Dermis lymphatic vessel endothelial cell (primary cell): ENCODE measurements around the gene TRPM4. TPM values are rescaled to one million over a fixed set of nuclear protein-coding genes. Genes with fewer than 3 reads are reported as not detected.

Source experiments
- total RNA-seq: library from RNA; depleted of rRNA; stranded (reverse); fragments of >200 nt; gene quantifications from 2 replicates; pipeline ENCODE4 v1.2.1, GENCODE V29; 2014

The TRPM4 gene
- total RNA-seq = 16.2 and 17.2 TPM in 2 replicates

DNA sequence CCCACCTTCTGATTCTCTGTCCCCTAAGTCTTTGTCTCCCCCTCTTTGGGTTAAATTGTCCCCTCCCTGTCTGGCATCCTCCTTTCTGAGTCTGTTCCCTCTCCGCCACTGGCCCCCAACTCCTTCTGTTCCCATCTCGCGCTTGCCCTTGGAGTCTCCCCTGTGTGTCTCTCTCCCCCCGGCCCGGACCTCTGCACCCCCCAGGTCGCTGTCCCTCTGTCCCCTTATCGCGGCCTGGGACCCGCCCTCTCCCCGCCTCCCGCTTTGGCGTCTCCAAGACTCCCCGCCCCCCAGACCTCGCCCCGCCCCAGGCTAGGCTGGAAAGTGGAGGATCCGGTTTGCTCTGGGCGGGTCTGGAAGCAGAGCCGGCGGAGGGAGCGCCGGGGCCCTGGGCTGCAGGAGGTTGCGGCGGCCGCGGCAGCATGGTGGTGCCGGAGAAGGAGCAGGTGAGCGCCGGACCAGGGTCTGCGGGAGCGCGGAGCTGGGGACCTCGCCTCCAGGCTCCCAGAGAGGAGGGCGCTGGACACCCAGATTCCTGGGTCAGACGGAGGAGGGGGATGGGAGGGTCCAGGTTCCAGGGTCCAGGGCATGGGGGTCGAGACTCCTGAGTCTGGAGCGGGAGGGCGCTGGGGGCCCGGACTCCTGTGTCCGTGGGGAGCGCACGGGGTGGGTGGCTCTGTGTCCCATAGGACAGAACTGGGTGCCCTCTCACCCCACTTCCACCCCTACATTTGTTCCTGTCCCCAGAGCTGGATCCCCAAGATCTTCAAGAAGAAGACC is at the start of gene TRPM4:
TSS of gene TRPM4 (plus strand) at position 348 of the 780 bp plus-strand sequence. CDS start at position 423, 75 bp downstream.

DNA sequence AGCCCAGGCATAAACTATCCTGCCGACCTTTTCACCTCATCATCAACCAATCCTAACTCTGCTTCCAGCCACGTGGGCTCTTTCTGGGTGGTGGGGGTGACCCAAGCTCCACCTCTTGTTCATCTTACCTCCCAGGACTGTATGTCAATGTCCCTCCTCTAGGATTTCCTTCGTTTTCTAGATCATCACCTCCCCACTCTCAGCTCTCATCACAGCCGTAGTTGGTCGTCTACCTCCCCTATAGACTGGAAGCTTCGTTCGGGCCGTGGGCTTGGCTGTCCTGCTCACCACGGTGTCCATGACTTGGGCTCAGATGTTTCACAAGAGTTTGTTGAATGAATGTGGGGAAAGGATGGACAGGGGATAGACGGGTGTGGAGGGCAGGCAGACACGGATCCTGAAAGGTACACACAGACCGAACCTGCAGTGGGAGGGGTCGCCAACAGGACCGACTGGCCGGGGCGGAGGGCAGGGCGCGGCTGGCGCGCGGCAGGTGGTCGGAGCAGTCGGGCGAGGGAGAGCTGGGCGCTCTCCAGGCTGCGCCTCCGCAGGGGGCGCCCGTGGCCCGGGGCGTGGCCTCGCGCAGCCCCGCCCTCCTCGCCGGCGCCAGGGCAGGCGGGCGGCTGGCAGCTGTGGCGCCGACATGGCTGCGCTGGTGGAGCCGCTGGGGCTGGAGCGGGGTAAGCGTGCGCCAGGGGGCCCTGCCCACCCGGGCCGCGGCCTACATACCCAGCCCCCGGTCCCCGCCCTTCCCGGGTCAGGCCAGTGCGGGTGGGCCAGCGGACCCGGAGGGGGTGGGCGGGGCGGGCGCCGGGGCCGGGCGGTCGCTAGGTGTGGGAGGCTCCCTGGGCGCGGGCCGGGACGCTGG is 43.6 kb upstream of the TRPM4 start, which contains the start of gene LIN7B:
TSS of gene LIN7B (plus strand) at position 609 of the 868 bp plus-strand sequence. CDS start at position 644, 35 bp downstream.

DNA sequence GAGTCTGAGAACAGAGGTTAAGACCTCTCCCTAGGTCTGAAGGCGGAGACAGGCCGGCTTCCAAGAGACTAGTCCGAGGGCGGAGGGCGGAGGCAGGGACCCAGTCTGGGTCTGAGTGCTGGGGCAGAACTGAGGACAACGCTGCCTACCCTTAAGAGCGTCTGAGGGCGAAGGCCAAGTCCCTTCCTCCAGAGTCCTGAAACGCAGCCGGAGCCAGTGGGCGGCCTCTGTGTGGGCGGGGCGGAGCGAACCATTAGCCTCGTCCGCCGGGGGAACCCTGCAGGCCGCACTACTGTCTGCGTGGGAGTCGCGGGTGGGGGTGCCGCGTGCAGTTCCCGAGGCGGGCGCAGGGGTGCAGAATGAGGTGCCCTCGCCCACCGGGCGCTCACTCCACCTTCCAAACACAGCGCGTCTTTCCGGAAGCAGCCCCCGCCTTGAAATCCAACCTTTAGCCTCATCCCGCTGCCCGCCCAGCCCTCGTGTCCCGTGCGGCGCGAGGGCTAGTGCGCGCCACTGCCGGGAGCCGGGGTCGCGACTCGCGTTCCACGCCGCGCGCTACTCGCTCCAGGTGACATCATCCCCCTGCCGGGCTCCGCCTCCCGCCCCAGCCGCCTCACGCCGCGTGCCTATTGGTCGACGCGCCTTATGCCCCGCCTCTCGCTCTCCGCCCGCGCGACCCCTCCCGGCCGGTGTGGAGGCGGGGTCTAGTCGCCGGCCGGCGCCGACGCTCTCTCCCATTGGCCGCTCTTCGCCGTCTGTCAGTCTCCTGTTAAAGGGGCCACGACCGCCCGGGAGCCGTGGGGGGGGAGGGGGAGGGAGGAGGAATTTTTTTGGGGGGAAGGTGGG is 38.8 kb upstream of the TRPM4 start, which contains the start of gene C19orf73:
TSS of gene C19orf73 (minus strand) at position 579 of the 846 bp plus-strand sequence. CDS start at position 458, 121 bp downstream.

DNA sequence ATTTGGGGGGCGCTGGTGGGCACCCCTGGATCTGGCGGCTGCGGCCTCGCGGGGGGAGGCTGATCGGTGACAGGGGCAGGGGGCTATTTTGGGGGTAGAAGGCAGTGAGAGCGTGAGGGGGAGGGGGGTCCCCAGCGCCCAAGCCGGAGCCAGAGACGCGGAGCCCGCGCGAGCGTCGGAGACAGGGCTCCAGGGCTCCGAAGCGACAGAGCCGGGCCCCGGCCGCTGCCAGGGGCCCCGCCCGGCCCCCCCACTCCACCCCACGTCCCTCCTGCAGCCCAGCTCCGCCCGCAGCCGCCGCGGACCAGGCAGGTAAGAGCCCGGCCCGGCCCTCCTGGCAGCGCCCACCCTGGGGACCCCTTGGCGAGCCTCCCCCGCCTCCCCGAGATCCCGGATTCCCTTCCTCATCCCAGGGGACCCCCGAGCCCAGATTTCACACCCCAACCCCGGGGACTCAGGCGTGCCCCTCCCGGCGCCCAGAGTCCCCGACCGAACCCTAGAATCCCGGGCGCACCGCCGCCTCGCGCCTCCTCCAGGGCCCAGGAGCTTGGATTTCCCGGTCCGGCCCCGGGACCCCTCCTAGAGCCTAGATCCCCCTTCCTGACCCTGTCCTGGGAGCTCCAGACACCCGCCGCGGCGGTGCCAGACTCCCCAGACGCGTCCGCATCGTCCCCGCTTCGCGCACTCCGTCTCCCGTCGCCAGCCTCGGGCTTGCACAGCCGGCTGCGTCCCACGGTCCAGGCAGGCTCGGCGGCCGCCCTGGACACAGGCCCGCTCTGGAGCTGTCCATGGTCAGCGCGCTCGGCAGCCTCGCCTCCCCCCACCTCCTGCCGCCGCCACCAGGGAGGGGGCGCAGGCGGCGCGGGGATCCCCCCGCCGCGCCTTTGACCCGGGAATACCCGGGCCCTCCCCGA is 37.9 kb upstream of the TRPM4 start, which contains the start of gene PPFIA3:
TSS of gene PPFIA3 (plus strand) at position 134 of the 914 bp plus-strand sequence. CDS start 8,330 bp downstream, outside the sequence.

DNA sequence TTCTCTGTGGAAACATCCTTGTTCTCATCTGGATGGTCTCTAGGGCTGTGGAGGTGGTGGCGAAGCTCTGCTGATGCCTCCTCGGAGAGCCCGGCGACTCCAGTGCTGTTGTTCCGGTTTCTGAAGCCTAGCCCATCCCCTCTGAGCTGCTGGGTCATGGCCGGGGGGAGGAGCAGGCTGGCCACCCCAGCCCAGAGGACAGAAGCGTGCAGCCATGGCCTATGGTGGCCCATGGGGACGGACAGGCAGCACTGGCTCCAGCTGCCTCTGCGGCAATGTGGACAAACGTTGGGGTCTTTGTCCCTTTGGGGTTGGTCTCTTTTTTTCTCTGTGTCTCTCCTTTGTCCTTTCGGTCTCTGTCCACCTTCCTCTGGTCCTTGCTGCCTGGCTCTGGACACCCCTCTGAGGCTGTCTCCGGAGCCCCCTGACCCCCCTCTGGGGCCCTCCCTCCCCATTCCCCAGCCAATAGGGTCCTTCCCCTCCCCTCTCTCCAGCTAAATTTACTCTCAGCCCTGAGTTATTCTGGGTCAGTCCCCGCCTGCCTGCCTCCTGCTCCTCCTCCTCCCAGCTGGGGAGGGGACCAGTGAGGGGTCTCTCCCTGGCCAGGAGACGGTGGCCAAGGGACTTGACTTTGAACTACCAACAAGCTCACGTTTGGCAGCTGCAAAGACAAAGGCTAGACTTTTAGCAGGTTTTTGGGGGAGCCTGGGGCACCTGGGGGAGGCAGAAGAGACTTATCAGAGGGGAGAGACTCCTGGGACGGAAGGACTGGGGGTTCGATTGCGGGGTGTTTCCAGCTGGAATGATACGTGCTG is 2.4 kb upstream of the TRPM4 start, which contains the start of gene HRC:
TSS of gene HRC (minus strand) at position 392 of the 815 bp plus-strand sequence. CDS start at position 233, 159 bp downstream.

Other genes starting within 250 kb of the TRPM4 start
- gene DHDH, start 224.1 kb upstream of the TRPM4 start, total RNA-seq = not detected in 2 replicates
- 71.3 and 87.3 TPM in 2 replicates for gene BAX, start 202.9 kb upstream of the TRPM4 start, total RNA-seq
- gene FTL, start 192.5 kb upstream of the TRPM4 start, total RNA-seq = 786 and 994 TPM in 2 replicates
- gene GYS1, start 164.5 kb upstream of the TRPM4 start, total RNA-seq = 13.4 and 13.8 TPM in 2 replicates
- 106 and 141 TPM in 2 replicates for gene RUVBL2, start 163.9 kb upstream of the TRPM4 start, total RNA-seq
- 0.17 and 0.22 TPM in 2 replicates for gene LHB, start 140.7 kb upstream of the TRPM4 start, total RNA-seq
- not detected in 2 replicates for gene CGB3, start 133.5 kb upstream of the TRPM4 start, total RNA-seq
- gene CGB2, start 125.9 kb upstream of the TRPM4 start, total RNA-seq = not detected in 2 replicates
- not detected in 2 replicates for gene CGB1, start 120.9 kb upstream of the TRPM4 start, total RNA-seq
- gene CGB5, start 113.9 kb upstream of the TRPM4 start, total RNA-seq = not detected in 2 replicates
- gene CGB8, start 108.7 kb upstream of the TRPM4 start, total RNA-seq = not detected in 2 replicates
- not detected in 2 replicates for gene CGB7, start 100.0 kb upstream of the TRPM4 start, total RNA-seq
- gene NTF4, start 93.0 kb upstream of the TRPM4 start, total RNA-seq = not detected in 2 replicates
- gene KCNA7, start 85.1 kb upstream of the TRPM4 start, total RNA-seq = under 0.01 TPM in 1 of 2 replicates, not detected in the other
- 149 and 151 TPM in 2 replicates for gene SNRNP70, start 72.3 kb upstream of the TRPM4 start, total RNA-seq
- 1.2 and 2.8 TPM in 2 replicates for gene LIN7B, start 43.4 kb upstream of the TRPM4 start, total RNA-seq
- gene C19orf73, start 38.6 kb upstream of the TRPM4 start, total RNA-seq = 0.43 TPM in 2 replicates
- gene PPFIA3, start 38.2 kb upstream of the TRPM4 start, total RNA-seq = 6.6 and 8.0 TPM in 2 replicates
- under 0.01 TPM in 1 of 2 replicates, not detected in the other for gene HRC, start 2.4 kb upstream of the TRPM4 start, total RNA-seq
- 0.43 and 0.52 TPM in 2 replicates for gene SLC6A16, start 167.4 kb downstream of the TRPM4 start, total RNA-seq
- gene CD37, start 177.6 kb downstream of the TRPM4 start, total RNA-seq = not detected in 2 replicates
- gene TEAD2, start 204.6 kb downstream of the TRPM4 start, total RNA-seq = 61.4 and 79.1 TPM in 2 replicates
- gene DKKL1, start 206.1 kb downstream of the TRPM4 start, total RNA-seq = 0.34 and 0.43 TPM in 2 replicates
- not detected in 2 replicates for gene KASH5, start 230.5 kb downstream of the TRPM4 start, total RNA-seq